HG02852 (cell line): ENCODE data around the gene LTN1.
"Not testable (repeated sequence)": the region's sequence is repeated elsewhere in the genome, so short reads cannot be mapped to it uniquely, and the experiment has no call there.

Experiments used
- ATAC-seq: cut with Tn5 transposase; IDR thresholded peaks from one replicate; pipeline ENCODE4 v1.9.1; 2021; ENCODE audit warnings: mild to moderate bottlenecking, moderate library complexity; ENCODE audit not compliant: unreplicated experiment

The LTN1 gene

GRCh38 chr21:28991861-28992525 is 684 bp downstream of the LTN1 start:
- peak; percentile 2 for ATAC-seq

- ATAC-seq = not testable (repeated sequence)
Measured at GRCh38 chr21:28988146-28988545, 4.5 kb downstream of the LTN1 start.

GRCh38 chr21:28986677-28987076 is 6.0 kb downstream of the LTN1 start:
- no peak for ATAC-seq

- no peak for ATAC-seq
Measured at GRCh38 chr21:28982637-28983036, 10.0 kb downstream of the LTN1 start.

GRCh38 chr21:28979092-28979491 is 13.6 kb downstream of the LTN1 start:
- no peak for ATAC-seq

- no peak for ATAC-seq
Measured at GRCh38 chr21:28975397-28975796, 17.3 kb downstream of the LTN1 start.

- no peak for ATAC-seq
Measured at GRCh38 chr21:28974531-28975227, 18.0 kb downstream of the LTN1 start.

GRCh38 chr21:28972398-28972797 is 20.3 kb downstream of the LTN1 start:
- ATAC-seq = no peak

- no peak for ATAC-seq
Measured at GRCh38 chr21:28971171-28971570, 21.5 kb downstream of the LTN1 start.

- no peak for ATAC-seq
Measured at GRCh38 chr21:28963831-28964230, 28.8 kb downstream of the LTN1 start.

- no peak for ATAC-seq
Measured at GRCh38 chr21:28962465-28962864, 30.2 kb downstream of the LTN1 start.

- ATAC-seq = no peak
Measured at GRCh38 chr21:28961927-28962326, 30.8 kb downstream of the LTN1 start.

GRCh38 chr21:28960245-28960644 is 32.4 kb downstream of the LTN1 start:
- ATAC-seq = no peak

GRCh38 chr21:28959367-28960099 is 33.1 kb downstream of the LTN1 start:
- no peak for ATAC-seq

- ATAC-seq = peak; percentile 86
Measured at GRCh38 chr21:28953247-28953646, 39.4 kb downstream of the LTN1 start.

- no peak for ATAC-seq
Measured at GRCh38 chr21:28952686-28953085, 40.0 kb downstream of the LTN1 start.

GRCh38 chr21:28949318-28949717 is 43.4 kb downstream of the LTN1 start:
- ATAC-seq = no peak

- ATAC-seq = no peak
Measured at GRCh38 chr21:28944296-28944695, 48.4 kb downstream of the LTN1 start.

GRCh38 chr21:28943631-28944030 is 49.0 kb downstream of the LTN1 start:
- no peak for ATAC-seq

GRCh38 chr21:28938726-28939125 is 54.0 kb downstream of the LTN1 start:
- ATAC-seq = no peak

GRCh38 chr21:28937737-28938136 is 54.9 kb downstream of the LTN1 start:
- no peak for ATAC-seq

- ATAC-seq = no peak
Measured at GRCh38 chr21:28936721-28937120, 56.0 kb downstream of the LTN1 start.
